Neural progenitor cell (in vitro differentiated cells): ENCODE measurements around the gene MEIS1. TPM values are rescaled to one million over a fixed set of nuclear protein-coding genes. Genes with fewer than 3 reads are reported as not detected.

Source experiments
- DNase-seq: peaks from one replicate; pipeline ENCODE4 v3.0.0-alpha.2; 2016; ENCODE audit warnings: low spot score
- H2AFZ ChIP-seq: fragments of 200-600 bp; sonication (generic); replicated peaks from 2 replicates; pipeline ENCODE4 v1.6.1; 2016; ENCODE audit warnings: antibody characterized with exemption
- H3F3A ChIP-seq: fragments of 200-600 bp; sonication (generic); 2 replicates; pipeline ENCODE4 v1.6.1; 2016; ENCODE audit warnings: antibody characterized with exemption, low read depth
- H3K27ac ChIP-seq: fragments of 200-600 bp; sonication (generic); 2 replicates; pipeline ENCODE4 v1.5.1; 2016; ENCODE audit warnings: mild to moderate bottlenecking
- H3K27me3 ChIP-seq: fragments of 200-600 bp; sonication (generic); 2 replicates; pipeline ENCODE4 v1.6.1; 2016; ENCODE audit warnings: mild to moderate bottlenecking, moderate library complexity
- H3K36me3 ChIP-seq: fragments of 200-600 bp; sonication (generic); 2 replicates; pipeline ENCODE4 v1.5.1; 2016
- H3K4me1 ChIP-seq: fragments of 200-600 bp; sonication (generic); 2 replicates; pipeline ENCODE4 v1.6.1; 2016; ENCODE audit warnings: mixed run types
- H3K4me2 ChIP-seq: fragments of 200-600 bp; sonication (generic); 2 replicates; pipeline ENCODE4 v1.6.1; 2016
- H3K4me3 ChIP-seq: fragments of 200-600 bp; sonication (generic); 2 replicates; pipeline ENCODE4 v1.5.1; 2016
- H3K79me2 ChIP-seq: fragments of 200-600 bp; sonication (generic); 2 replicates; pipeline ENCODE4 v1.6.1; 2016; ENCODE audit warnings: low read depth
- H3K9ac ChIP-seq: fragments of 200-600 bp; sonication (generic); 2 replicates; pipeline ENCODE4 v1.6.1; 2016
- H3K9me3 ChIP-seq: fragments of 200-600 bp; sonication (generic); 2 replicates; pipeline ENCODE4 v1.5.1; 2016; ENCODE audit warnings: low read depth
- H4K20me1 ChIP-seq: fragments of 200-600 bp; sonication (generic); 2 replicates; pipeline ENCODE4 v1.6.1; 2016; ENCODE audit warnings: low read depth
- H3K27ac Mint-ChIP-seq: 3 replicates; pipeline ENCODE4 v1.8.0; 2021; ENCODE audit warnings: mixed read lengths
- H3K27me3 Mint-ChIP-seq: 2 replicates; pipeline ENCODE4 v1.8.0; 2022; ENCODE audit warnings: low read depth, mild to moderate bottlenecking, inconsistent platforms, moderate library complexity, mixed read lengths; ENCODE audit not compliant: insufficient read depth
- H3K36me3 Mint-ChIP-seq: 3 replicates; pipeline ENCODE4 v1.8.0; 2021; ENCODE audit warnings: mixed read lengths
- H3K4me1 Mint-ChIP-seq: 3 replicates; pipeline ENCODE4 v1.8.0; 2021; ENCODE audit warnings: mixed read lengths
- H3K4me3 Mint-ChIP-seq: 3 replicates; pipeline ENCODE4 v1.8.0; 2021; ENCODE audit warnings: mild to moderate bottlenecking, moderate library complexity, mixed read lengths
- H3K9me3 Mint-ChIP-seq: 3 replicates; pipeline ENCODE4 v1.8.0; 2020; ENCODE audit warnings: mixed read lengths
- CTCF ChIP-seq: fragments of 200-600 bp; sonication (generic); IDR thresholded peaks from 2 replicates; pipeline ENCODE4 v1.5.1; 2017; ENCODE audit warnings: antibody characterized with exemption, mild to moderate bottlenecking
- EZH2 ChIP-seq: fragments of 200-600 bp; sonication (generic); IDR thresholded peaks from 2 replicates; pipeline ENCODE4 v1.6.1; 2017; ENCODE audit warnings: antibody characterized with exemption, mild to moderate bottlenecking, moderate library complexity
- EZH2phosphoT487 ChIP-seq: fragments of 200-600 bp; sonication (generic); IDR thresholded peaks from 2 replicates; pipeline ENCODE4 v1.6.1; 2017; ENCODE audit warnings: antibody characterized with exemption
- total RNA-seq: library from RNA; depleted of rRNA; stranded (reverse); fragments of >200 nt; gene quantifications from 2 replicates; pipeline ENCODE4 v1.2.3, GENCODE V29; 2015; ENCODE audit warnings: low replicate concordance

The MEIS1 gene
- total RNA-seq, 1 donor from 2014 or later = 14.7 TPM

- H3K27ac ChIP-seq = no peak overlapping the region
- H2AFZ ChIP-seq = no peak overlapping the region
- H3K27ac Mint-ChIP-seq = no peak overlapping the region
- H3K79me2 ChIP-seq = no peaks in the 10 kb centered on the region
- H3K9me3 Mint-ChIP-seq = no peaks in the 10 kb centered on the region
- H4K20me1 ChIP-seq = peaks cover 6% of the 10 kb centered on the region
- peaks cover 59% of the 10 kb centered on the region for H3K4me1 Mint-ChIP-seq
- peaks cover 37% of the 10 kb centered on the region for H3K27me3 Mint-ChIP-seq
- no peaks in the 10 kb centered on the region for H3K36me3 Mint-ChIP-seq
- H3K4me3 ChIP-seq = peak overlapping the region; percentile 56
- H3K4me1 ChIP-seq = peaks cover 48% of the 10 kb centered on the region
- H3K9me3 ChIP-seq = no peaks in the 10 kb centered on the region
- H3K4me2 ChIP-seq = peak overlapping the region; percentile 92
- H3K4me3 Mint-ChIP-seq = peak overlapping the region; percentile 89
- peaks cover 77% of the 10 kb centered on the region for H3K27me3 ChIP-seq
- H3F3A ChIP-seq = peaks cover 46% of the 10 kb centered on the region
- no peak for TF ChIP-seq EZH2phosphoT487
- no peak for TF ChIP-seq EZH2
- TF ChIP-seq CTCF = no peak
- no peaks in the 10 kb centered on the region for H3K36me3 ChIP-seq
- peak; percentile 46 for DNase-seq
- H3K9ac ChIP-seq = no peak overlapping the region
Measured at GRCh38 chr2:66427300-66427699, 7.6 kb upstream of the MEIS1 start.

- Histone ChIP-seq H3K4me2 (no peak overlapping the region), H3K9ac (no peak overlapping the region), H3F3A (peaks cover 58% of the 10 kb centered on the region), H2AFZ (no peak overlapping the region), H3K27ac (no peak overlapping the region), H3K27me3 (peaks cover 85% of the 10 kb centered on the region), H3K79me2 (no peaks in the 10 kb centered on the region), H3K4me1 (peaks cover 41% of the 10 kb centered on the region), H3K9me3 (no peaks in the 10 kb centered on the region), H3K4me3 (no peak overlapping the region), H4K20me1 (peaks cover 6% of the 10 kb centered on the region), H3K36me3 (no peaks in the 10 kb centered on the region)
- Mint-ChIP-seq H3K27ac (no peak overlapping the region), H3K36me3 (no peaks in the 10 kb centered on the region), H3K27me3 (peaks cover 44% of the 10 kb centered on the region), H3K4me3 (no peak overlapping the region), H3K9me3 (no peaks in the 10 kb centered on the region), H3K4me1 (peaks cover 59% of the 10 kb centered on the region)
- peak; percentile 85 for DNase-seq
- no peak for TF ChIP-seq EZH2
- TF ChIP-seq CTCF = peak; percentile 88
- no peak for TF ChIP-seq EZH2phosphoT487
Measured at GRCh38 chr2:66428986-66429612, 5.8 kb upstream of the MEIS1 start.

- Histone ChIP-seq H3F3A (peaks cover 50% of the 10 kb centered on the region), H3K4me2 (peak overlapping the region; percentile 20), H4K20me1 (peaks cover 6% of the 10 kb centered on the region), H2AFZ (no peak overlapping the region), H3K4me3 (no peak overlapping the region), H3K27ac (no peak overlapping the region), H3K36me3 (no peaks in the 10 kb centered on the region), H3K9me3 (no peaks in the 10 kb centered on the region), H3K4me1 (peaks cover 35% of the 10 kb centered on the region), H3K79me2 (no peaks in the 10 kb centered on the region), H3K27me3 (peaks cover 82% of the 10 kb centered on the region), H3K9ac (no peak overlapping the region)
- Mint-ChIP-seq H3K36me3 (no peaks in the 10 kb centered on the region), H3K9me3 (no peaks in the 10 kb centered on the region), H3K4me1 (peaks cover 53% of the 10 kb centered on the region), H3K27me3 (peaks cover 40% of the 10 kb centered on the region), H3K4me3 (peak overlapping the region; percentile 30), H3K27ac (no peak overlapping the region)
- DNase-seq = no peak
- no peak for TF ChIP-seq EZH2
- TF ChIP-seq EZH2phosphoT487 = no peak
- no peak for TF ChIP-seq CTCF
Measured at GRCh38 chr2:66429693-66430504, 5.0 kb upstream of the MEIS1 start.
